ENCODE data around the gene TRMO.

DNA sequence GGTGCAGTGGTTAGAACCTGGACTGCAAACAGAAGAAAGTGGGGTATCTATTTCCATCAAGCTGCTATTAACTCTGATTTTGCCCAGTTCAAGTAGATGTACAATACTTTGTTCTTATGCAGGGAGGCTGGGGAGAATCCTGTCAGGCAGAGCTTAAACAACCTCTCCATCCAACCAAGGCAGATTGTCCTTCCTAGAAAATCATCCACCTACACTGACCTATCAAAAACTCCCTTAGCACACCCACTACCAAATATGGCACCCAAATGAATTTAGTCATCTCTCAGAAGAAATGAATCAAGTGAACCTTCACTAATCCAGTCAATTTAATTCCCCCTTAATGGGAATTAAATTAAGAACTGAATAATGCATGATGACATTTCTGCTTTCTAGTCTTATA lies 34.0 kb upstream of the TRMO start:
- TF ChIP-seq, protein P1, sequence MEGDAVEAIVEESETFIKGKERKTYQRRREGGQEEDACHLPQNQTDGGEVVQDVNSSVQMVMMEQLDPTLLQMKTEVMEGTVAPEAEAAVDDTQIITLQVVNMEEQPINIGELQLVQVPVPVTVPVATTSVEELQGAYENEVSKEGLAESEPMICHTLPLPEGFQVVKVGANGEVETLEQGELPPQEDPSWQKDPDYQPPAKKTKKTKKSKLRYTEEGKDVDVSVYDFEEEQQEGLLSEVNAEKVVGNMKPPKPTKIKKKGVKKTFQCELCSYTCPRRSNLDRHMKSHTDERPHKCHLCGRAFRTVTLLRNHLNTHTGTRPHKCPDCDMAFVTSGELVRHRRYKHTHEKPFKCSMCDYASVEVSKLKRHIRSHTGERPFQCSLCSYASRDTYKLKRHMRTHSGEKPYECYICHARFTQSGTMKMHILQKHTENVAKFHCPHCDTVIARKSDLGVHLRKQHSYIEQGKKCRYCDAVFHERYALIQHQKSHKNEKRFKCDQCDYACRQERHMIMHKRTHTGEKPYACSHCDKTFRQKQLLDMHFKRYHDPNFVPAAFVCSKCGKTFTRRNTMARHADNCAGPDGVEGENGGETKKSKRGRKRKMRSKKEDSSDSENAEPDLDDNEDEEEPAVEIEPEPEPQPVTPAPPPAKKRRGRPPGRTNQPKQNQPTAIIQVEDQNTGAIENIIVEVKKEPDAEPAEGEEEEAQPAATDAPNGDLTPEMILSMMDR (IDR thresholded peaks at IDR 0.05; ENCODE audit: low read depth, low read length), result no peak
- TF ChIP-seq EZH2phosphoT487 (IDR thresholded peaks at IDR 0.05; ENCODE audit: low read depth), result no peak

Data from OCI-LY3 (cell line).